ENCODE data around the gene PNPLA8.

Gene PNPLA8

DNA sequence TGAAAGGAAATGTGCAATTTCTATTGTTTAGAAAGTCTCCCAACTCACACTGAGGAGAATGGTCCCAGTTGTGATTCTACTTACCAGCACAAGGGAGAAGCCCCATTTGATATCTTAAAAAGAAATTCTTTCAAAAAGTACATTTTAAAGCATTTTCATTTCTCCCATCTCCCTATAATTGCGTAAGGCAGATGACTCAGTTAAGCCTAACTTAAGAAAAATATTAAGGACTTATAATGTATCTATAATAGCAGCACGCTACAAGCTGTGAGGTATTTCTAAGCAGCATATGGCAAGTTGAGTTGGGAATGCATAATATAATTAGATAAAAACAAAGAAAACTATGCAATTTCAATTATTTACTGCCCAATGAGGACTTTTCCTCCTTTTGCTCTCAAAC, 61.2 kb downstream of the PNPLA8 start:
- DNase-seq, result no peak

DNA sequence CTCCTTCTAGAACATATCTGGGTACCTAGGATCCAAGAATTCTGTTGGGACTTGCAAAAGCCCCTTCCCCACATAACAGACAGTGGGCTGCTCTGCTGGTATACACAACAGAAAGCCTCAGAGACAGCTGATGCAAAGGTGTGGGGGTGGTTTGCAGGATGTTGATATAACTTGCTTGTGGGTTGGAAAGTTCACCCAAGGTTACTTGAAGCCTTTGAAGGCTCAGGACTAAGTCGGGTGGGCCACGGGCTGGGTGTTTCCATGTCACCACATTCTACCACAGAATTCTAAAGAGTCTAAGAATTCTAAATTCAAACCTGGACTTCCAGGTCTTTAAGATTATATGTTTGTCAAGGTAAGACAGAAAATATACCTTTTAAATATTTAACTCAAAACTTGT, 62.3 kb downstream of the PNPLA8 start:
- DNase-seq, result no peak

DNA sequence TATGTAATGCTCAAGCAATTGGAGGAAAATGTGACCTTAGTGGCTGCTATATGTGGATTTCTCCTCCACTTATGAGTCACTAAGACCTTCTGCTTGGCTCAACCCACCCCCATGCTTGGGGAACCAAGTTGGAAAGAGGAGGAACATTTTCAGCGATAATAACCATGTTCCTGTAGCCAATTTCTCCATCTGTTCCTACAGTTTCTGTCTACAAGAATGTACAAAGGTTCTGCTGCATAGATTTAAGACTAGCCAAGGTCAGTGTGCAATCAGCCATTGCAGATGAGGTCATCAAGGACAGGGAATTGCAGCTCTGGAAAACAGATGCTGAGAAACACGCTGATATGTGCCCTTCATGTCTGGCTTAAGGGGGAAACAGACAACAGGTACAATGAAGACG, 64.1 kb downstream of the PNPLA8 start:
- no peak for DNase-seq

DNA sequence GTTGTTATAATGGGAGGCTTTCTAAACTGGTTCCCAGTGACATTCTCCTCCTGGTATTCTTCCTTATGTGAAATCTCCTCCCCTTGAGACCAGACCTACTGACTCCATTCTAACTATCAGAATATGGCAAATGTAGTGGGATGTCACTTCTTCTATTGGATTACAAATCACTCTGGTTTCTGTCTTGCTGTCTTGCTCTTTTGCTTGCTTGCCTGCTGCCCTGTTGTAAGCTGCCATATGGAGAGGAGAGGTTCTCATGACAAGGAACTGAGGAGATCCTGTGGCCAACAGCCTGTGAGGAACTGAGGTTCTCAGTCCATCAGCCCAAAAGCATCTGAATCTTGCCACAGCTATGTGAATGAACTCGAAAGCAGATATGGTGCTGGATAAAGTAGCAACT, 65.0 kb downstream of the PNPLA8 start:
- DNase-seq, result no peak

DNA sequence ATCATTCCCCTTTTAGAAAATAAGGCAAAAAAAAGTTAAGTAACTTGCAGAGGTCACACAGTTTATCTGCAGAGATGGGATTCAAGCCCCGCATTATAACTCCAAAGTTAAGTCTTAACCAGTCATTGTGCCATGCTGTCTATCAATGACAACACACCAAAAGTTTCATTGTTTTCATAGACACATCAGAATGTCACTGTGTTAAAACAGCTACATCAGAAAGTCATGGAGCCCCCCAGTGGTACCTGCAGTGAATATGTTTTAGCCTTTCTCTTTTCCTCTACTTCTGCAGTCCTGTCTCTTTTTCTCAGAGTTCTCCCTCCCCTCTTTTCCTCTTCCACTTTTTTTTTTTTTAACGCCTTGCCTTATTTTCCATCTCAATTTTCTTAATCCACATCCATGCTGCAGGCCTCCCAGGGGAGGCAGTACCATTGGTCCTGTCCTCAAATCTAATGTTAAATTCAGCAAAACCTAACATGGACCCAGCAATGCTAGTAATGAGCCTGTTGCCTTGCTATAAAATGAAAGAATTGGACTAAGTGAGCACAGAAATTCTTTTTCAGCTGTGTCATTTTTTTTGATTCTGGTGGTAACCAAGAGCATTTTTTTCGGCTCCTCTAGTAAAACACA, 65.9 kb downstream of the PNPLA8 start:
- peak; percentile 60 for DNase-seq

DNA sequence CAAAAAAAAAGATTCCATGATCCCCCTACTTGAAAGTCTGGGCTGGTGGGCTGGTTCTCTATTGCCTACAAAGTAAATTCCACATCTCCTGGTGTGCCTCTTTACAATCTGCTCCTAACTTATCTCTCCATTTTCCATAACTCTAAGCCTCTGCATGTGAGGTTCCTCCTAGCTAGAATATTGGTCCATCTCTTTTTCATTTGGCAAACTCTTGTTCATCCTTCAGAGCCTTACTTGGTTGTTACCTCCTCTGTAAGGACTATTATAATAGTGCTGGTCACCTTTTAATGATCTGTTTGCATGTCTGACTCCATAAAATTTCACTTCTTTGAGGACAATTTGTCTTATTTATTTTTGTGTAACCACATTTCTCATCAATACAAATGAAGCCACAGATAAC, 68.1 kb downstream of the PNPLA8 start:
- no peak for DNase-seq

DNA sequence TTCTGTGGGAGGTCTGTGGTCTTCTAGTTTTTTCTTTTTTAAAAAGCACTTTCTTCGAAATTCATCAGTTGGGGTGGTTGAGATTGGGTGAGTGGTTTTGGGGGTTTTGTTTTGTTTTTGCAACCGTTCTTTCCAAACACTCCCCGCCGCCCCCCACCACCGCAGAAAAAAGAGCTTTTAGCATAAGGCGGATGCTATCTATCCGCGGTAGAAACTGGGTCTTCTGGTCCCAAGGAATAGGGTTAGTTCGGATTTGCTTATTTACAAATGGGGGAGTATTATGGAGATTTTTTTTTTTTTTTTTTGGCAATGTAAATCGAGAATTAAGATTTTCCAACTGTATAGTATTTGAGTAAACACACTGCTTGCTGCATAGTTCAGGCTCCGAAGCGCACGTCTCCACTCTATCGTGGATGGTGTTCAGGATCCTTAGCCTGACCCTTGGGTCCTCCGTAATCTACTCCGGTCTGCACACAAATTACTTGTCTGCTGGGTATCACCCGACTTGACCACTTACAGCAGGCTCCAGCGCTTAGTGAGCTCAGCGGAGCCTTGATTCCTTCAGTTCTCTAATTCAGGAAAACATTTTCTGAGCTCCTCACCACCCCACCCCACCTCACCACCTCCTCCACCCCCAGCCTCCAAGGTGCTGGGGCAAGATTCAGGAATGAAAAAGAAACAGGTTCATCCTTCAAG, 68.9 kb downstream of the PNPLA8 start:
- no peak for DNase-seq

DNA sequence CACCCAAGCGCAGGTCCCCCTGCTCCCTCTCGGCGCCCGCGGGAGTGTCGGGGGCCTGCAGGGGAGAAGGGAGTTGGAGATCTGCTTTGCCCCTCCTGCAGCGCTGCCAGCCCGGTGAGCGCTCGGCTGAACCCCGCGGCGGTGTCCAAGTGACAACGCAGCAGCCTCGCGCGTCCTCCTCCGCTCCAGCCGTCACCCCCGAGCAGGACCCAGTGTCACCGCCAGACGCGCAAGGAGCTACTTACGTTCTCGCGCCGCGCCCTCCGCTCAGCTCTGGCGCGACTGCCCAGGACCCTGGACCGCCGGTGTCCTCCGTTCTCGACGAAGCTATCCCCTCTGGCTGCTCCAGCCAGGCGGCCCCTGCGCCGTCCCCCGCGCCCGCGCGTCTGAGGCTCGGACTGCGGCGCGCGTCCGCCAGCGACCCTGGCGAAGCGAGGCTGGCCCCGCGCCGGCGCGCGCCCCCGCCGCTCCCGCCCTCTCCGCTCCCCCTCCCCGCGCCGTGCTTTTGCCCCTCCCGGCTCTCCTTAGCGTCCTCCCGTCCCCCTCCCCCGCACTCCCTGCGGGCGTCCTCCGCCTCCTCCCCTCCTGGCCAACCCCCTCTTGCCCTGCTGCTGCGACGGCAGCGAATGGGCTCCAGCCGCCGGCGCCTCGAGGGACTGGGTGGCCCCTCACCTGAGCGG, 69.8 kb downstream of the PNPLA8 start, which contains the start of gene NRCAM:
Gene NRCAM (minus strand): TSS at position 439 of the 680 bp plus-strand sequence. CDS start 216,372 bp downstream, outside the sequence.
- DNase-seq, result peak; percentile 50

DNA sequence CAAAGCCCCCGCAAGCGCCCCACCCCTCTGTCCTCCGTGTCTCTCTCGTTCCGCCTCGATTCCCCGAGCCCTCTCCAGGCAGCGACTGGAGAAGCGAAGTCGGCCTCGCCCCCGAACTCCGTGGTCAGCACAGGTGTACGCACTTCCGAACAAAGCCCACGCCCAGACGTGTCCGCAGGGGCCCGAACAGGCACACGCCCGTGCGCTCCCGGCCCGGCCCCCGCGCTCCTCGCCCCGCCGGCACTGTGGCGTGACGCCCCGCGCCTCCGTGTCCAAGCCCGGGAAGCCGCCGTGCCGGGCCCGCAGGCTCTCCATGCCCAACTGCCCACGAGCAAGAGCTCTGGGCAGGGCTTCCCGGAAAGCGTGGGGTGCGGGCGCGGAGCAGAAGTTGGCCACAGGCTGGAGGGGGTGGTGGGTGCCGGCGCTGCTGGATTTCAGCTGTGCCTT, 70.4 kb downstream of the PNPLA8 start:
- no peak for DNase-seq

DNA sequence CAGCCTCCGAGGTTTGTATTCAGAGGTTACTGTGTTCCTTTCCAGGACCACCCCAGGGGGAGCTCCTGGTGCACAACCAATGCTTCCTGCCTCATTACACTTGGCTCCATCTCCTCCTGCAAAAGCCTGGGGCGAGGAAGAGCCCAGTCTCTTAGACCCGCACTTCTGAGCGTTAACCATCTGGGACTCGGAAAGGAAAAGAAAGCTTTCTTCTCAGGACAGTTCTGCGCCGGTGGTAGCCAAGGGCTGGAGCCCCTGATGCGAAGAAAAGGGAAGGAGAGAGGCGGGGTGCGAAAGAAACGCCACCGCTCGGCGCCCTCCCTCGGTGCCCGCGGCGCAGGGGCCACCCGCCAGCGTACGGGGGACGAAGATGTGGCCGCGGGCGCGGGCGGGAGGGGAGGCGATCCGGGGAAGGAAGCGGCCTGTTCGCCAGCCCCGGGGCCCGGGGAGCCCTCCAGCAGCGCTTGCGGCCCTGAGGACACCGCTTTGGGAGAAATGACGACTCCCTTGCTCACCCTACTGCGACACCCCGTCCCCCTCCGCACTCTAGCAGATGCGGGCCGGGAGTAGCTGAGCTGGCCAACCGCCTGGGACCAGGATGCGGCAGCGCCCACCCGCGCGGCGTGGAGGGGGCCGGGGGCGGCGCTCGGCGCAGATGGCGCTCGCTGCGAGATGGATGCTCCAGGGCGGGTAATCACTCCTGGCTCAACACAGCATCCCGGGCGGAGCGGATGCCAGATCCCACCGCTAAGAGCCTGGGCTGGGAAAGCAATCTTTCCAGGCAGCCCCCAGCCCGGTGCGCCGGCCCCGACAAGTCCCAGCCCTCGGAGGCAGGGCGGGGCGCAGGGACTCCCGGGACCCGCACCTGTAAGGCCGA, 71.0 kb downstream of the PNPLA8 start:
- DNase-seq, result no peak

DNA sequence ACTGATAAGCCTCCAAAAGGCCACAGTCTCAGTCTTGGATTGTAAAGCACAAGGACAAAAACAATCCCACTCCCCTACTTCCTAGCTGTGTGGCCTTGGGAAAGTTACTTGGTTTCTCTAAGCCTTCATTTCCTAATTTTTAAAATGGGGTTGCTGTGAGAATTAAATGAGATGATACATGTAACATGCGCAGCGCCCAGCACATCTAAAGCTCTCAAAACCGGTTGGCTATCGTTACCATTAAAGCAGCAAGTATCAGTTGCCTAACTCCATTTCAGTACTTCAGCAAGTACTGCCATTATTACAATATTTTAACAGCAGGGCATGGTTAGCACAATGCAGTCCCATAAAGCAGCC, 71.6 kb downstream of the PNPLA8 start:
- no peak for DNase-seq

DNA sequence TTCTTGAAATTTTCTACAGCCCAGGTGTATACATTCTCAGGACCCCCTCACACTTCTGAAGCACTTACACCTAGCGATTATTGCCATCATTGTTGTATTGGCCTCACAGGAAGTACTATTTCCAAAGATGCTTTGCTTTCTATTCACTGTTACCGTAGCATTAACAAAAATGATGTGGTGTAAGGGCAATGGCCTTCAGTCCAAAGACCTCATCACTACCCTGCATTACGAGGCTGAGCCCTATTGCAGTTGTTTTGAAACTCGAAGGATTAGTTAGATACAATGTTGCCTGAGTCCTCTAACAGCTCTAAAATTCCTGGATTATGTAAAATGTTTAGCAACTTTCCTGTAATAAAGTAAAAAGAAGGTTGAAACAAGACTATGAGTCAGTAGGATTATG, 72.6 kb downstream of the PNPLA8 start:
- DNase-seq, result no peak

DNA sequence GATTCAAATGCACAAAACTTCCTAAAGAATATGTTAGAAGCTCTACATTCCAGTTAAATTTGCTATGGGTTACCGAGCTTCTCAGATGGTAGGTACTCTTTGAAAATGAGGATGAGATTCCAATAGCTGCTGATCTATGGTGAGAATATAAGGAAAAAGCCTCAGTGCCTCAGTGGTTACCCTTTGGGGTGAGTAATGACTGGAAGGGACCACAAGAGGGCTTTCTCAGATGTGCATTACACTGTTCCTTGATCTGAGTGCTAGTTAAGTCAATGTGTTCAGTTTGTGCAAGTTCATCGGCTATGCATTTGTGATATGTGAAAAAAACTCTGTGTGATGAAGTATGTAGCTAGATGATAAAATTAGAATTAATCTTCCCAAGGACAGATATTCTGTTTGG, 73.2 kb downstream of the PNPLA8 start:
- peak; percentile 68 for DNase-seq

DNA sequence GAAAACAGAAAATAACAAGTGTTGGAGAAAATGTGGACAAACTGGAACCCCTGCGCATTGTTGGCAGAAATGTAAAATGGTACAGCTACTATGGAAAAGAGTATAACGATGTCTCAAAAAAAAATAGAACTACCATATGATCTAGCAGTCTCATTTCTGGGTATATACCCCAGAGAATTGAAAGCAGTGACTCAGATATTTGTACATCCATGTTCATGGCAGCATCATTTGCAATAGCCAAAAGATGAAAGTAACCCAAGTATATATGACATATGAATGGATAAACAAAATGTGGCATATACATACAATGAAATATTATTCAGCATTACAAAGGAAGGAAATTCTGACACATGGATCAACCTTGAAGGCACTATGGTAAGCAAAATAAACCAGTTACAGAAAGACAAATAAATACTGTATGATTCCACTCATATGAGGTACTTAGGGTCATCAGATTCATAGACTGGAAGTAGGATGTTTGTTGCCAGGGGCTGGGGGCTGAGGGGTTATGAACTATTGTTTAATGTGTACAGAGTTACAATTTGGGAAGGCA, 74.6 kb downstream of the PNPLA8 start:
- no peak for DNase-seq

DNA sequence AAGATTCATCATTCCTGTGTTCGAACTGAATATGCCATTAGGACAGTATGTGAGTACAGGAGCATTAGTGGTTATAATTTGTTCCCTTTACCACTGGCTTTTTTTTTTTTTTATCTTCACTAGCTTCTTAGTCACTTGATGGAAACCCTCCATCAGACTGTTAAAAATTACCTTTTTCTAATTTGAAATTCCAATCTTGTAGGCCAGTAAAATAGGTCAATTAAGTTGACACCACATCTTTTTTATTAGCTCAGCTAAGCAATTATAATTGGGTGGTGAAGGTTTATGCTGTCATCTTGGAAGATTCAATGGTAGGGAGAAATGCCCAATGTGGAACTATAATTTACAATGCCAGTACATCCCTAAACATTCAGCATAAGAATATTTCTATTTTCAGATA, 75.8 kb downstream of the PNPLA8 start:
- DNase-seq, result no peak

DNA sequence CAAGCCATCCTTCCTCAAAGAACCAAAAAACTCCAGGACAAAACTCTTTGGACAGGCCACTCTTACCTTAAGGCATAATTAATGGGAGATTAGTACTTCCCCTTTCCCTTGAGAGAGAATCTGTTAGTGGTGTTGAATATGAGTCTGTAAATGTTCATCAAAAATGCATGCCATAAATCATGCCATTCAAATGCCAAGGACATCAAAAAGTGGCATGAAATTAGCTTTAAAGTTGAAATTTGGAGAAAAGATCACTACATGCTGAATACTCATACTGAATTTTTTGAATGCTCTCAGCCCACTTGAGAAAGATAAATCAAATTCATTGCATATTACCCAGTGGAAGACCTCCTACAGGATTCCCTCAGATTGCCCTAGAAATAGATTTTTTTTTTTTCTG, 76.4 kb downstream of the PNPLA8 start:
- no peak for DNase-seq

DNA sequence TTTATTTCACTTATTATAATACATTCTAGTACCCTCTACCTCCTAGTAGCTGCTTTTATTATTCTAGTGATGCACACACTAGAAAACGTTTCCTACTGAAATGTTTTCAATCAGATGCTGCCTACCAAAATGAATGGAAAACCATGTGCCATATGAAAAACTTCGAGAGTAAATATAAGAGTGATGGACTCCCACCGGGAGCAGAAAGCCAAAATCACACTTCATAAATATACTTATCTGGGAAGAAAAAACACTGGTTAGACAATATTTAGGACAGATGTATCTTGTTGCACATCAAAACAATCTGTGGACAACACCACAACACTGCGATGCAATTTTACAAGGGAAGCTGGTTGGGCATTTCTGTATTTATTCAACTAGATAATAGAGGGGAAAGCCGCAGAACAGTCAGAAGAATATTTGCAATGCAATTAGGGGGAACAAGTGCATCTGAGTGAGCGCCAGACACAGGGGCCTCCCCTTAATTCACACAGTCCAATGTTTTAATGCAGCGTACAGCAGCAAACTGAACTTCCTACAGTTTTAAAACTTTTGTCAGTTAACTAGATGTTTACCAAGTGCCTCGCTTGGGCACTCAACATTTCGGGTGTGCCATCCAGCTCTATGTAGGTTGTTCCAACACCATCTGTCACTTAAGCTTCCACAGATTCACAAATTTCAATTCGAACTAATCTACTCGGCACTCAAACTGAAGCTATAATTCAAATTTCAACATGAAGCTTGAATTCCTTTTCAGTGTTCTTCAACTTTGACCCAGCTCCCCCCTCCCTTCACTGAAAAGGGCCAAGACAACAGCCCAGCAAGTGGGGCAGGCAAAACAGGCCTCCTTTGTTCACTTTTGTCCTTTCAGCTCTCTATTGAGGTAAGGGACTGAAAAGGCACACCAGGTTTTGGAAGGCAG, 77.1 kb downstream of the PNPLA8 start:
- DNase-seq, result no peak

DNA sequence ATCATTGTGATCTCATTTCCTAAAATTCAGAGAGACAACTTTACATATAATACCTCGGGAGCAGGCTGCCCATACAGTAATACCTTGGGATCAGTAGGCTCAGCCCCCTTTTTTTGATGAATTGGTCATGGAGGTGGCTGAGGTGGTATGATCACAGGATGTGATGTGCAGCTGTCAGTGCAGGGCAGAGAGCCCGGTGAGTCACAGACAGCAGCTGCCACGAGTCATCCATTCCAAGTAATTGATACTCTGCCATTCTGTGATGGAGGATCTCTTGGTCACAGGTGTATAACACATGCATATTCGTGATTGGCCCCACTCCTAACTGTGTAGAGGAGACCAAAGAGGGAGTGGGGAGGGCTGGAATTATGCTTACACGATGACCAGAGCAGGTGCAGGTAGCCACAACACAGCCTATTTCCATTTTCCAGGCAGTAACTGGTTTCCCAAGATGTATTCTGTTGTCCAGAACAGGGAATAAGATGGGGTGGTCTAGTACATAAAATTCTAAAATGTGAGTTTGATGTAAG, 83.8 kb downstream of the PNPLA8 start:
- no peak for DNase-seq

DNA sequence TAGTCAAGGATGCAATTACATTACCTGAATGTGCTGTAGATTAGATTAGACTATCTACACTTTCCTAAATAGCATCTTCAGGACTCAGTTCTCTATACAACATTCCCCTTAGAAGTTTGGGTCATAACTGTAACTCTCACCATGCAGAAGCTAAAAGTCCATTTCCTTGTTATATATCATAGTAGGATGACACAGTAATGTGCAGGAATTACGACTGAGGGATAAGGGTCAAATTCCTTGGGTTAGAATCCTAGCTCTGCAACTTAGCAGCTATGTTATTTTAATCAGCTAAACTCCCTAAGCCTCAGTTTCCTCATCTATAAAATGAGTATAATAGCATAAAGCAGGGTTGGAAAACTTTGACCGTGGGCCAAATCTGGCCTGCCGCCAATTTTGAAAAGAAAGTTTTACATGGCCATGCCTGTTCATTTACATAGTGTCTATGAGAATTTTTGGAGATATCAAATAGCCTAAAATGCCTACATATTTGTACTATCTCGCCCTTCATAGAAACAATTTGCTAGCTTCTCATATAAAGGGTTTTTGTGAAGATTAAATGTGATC, 84.5 kb downstream of the PNPLA8 start:
- no peak for DNase-seq

DNA sequence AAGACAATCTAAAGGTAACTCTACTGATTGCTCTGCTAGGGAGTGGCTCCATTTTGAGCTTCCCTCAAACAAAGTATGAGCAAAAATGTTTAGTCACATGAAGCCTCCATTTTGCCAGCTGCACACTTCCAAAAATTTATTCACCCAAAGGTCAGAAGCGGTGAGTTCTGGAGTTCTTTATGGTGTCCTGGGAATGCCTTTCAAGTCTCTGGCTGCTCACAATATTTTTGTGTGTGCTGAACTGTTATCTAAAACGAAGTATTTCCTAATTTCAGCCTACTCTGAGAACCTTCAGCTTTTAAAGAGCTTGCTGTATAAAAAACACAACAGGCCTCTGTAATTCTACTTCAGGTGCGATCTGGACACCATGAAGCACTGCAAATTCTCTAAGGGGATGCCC, 85.3 kb downstream of the PNPLA8 start:
- DNase-seq, result no peak

DNA sequence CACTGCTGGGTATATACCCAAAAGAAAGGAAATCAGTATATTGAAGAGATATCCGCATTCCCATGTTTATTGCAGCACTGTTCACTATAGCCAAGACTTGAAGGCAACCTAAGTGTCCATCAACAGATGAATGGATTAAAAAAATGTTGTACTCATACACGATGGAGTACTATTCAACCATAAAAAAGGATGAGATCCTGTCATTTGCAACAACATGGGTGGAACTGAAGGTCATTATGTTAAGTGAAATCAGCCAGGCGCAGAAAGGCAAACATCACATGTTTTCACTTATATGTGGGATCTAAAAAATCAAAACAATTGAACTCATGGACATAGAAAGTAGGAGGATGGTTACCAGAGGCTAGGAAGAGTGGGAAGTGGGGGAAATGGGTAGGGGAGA, 89.0 kb downstream of the PNPLA8 start:
- no peak for DNase-seq

Data from hematopoietic multipotent progenitor cell treated with erythropoietin and hydrocortisone succinate and interleukin-3 and kit ligand, for 6 days (in vitro differentiated cells).